CD4-positive, alpha-beta T cell treated with Interleukin-15 for 1 hour (primary cell): ENCODE results near the gene ADCY5.

Experiments
- DNase-seq: peaks from one replicate; pipeline ENCODE4 v3.0.0-alpha.2; 2020

Gene ADCY5

DNA sequence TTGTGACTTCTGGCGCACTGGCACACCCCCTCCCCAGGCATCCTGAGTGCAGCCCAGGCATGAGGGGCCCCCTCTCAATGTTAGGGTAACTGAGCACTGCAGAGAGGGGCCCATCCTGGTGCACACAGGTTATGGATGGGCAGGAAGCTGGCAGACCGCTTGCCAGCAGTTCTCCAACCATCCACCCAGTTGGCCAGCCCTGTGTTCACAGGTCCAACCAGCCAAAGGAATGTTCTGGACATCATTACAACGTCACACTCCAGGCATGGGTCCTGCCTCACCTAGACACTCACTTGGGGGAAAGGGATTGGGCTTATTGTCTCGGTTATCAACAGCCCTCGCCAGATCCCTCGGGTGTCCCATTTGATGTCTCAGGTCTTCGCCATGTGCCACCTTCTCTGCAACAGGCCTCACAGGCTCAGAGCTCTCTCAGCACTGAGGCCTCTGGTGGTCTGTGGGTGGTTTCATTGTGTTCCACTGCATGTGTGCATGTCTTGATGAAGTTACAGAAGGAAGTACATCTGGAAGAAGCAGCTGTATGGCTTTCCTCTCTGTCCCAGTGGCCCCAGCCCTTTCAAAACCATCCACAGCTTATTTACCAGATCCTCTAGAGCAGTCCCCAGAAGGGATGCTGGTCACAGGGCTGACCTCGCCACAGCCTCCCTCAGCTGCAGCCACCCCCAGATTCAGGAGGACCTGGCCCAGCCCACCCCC is 23.7 kb downstream of the ADCY5 start:
- DNase-seq = no peak

DNA sequence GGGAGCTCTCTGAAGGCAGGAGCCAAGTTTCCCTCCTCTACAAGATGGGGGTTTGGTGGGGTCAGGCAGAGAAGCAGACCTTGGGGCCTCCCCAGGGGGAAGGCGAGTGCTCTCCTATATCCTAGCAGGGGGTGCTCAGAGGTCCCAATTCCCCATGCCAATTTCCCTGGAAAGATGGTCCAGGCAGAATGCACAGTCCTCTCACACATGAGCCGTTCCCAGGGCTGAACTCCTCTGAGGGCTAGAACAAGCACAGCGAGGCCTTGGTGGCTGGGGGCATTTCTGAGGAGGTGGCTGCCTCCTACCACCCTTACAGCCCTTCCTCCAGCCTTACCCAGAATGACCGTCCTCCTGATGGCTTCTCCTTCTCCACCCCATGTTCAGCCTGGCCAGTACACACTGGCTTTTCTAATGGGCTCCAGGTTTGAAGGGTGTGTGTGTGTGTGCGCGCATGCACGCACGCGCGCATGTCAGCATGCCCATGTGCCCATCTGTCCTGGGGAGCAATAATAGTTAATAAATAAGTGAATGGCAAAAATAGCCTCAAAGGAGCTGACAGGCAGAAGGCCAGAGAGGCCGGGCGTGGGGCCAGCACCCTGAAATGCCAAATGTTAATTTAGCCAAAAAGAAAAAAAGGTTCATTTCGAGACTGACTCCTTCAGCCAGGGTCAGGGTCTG is 24.4 kb downstream of the ADCY5 start:
- DNase-seq = no peak

DNA sequence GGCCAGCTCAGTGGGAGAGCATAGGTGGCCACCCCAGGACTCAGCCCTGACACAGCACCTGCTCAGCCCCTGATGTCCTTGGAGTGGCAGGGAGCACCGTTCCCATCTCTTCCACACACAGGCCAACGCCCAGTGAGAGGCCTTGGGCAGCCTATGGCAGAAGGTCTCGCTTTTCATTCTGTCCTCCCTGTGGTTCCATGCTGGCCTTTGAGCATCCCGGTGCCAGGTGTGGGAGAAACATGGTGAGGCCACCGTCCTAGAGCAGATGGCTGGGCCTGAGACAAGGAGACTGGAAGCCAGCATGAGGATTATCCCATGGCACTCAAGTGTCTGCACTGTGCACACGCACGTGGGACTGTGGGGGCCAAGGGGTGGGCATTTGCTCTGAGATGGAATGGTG is 25.1 kb downstream of the ADCY5 start:
- DNase-seq = no peak

DNA sequence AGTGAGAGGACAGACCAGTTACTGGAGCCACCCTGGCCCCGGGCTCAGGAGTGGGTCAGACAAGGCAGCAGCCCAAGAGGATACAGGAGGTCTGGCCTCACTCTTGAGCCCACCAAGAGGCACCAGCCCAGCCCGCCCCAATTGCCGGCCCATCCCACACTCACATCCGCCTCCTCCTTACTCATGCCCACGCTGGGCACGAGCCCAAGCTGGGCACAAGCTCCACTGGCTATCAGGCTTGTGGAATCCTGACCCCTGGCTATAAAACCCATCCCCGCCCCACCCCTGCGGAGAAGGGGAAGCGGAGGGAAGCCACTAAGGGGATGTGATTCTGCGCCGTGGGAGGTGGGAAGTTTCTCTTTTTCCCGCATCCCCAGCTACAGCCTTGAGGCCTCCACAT is 25.9 kb downstream of the ADCY5 start:
- DNase-seq = no peak

DNA sequence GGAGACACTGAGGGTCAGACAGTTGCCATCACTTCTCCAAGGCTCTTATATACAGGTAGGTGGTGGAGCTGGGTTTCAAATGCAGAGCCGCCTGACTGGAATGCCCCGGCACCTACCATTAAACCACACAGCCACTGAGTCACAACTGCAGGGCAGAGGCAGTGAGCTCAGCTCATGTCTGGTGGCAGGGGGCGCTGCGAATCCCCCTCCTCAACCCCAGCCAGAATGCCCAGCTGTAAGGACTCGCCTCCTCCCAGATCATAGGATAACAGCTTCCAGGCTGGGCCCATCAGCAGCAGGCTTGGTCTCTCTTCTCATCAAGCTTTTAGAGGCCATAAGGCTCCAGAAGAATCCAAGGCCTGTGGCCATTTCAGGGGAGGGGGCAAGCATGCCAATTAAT is 26.4 kb downstream of the ADCY5 start:
- no peak for DNase-seq

DNA sequence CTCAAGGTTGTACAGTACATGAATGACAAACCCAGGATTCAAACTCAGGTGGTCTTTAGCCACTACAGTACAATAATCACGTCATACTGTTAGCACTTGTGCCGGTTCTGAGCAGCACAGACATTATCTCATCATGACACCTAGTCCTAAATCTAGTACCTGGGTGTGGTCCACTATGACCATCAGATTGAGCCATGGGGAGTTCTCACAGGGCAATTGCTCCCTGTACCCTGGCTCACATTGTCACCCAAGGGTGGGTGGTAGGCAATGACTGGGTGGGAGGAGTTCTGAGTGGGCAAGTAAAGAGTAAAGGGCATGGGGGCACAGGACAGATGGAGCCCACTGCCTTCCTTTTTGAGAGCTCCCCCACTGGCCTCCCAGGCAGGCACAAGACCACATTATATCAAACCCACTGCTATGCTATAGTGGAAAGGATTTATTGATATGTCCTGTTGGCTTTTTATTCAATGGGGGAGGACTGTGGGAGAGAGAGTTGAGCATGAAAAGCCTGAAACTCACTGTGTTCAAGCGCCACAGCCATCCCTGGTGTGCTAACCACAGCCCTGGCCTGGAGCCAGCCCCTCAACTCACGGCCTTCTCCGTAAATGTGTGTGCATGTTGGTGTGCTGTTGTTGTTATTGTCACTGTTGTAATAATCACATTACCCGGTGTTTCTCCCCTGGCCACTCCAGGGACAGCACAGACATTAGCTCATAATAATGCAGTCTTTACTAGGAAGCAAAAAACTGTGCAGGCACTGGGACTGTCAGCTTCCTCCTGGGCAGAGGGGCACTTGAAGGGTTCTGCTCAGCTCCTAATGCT is 27.3 kb downstream of the ADCY5 start:
- no peak for DNase-seq

DNA sequence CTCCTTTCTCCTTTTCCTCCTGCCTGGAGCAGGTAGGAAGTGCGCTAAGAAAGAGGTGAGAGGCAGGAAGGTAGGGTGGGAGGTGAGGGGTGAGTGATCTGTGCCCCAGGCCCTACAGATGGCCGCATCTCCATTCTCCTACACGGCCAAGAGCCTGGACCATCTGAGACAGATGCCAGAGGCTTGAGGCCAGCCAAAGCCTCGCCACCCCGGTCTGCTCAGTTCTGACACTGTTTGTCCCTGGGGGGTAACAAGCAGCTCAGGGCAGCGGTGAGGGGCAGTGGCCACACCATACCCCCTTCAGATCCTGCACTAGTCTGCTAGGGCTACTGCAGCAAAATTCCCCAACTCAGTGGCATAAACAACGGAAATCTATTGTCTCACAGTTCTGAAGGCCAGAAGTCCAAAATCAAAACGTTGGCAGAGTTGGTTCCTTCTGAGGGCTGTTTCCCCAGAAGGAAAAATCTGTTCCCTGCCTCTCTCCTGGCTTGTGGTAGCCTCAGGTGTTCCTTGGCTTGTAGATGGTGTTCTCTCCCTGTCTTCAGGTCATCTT is 28.4 kb downstream of the ADCY5 start:
- DNase-seq = no peak

DNA sequence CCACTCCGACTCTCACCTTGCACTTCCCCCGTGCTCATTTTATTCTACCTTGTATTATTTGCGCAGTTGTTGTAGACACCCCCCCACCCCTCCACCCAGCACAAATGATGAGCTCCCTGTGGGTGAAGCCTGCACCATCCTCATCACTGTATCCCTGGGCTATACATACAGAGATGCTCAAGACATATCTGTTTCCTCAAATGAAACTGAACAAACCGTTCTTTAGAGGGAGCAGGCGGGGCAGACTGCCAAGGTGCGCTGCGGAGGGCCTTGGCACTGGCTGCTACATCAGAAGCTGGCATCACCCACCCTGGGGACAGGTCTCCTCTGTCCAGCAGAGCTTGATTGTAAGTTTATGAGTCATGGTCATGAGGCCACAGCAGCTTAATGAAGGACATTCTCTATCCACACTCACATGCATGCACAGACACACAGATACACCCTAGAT is 29.0 kb downstream of the ADCY5 start:
- DNase-seq = no peak

DNA sequence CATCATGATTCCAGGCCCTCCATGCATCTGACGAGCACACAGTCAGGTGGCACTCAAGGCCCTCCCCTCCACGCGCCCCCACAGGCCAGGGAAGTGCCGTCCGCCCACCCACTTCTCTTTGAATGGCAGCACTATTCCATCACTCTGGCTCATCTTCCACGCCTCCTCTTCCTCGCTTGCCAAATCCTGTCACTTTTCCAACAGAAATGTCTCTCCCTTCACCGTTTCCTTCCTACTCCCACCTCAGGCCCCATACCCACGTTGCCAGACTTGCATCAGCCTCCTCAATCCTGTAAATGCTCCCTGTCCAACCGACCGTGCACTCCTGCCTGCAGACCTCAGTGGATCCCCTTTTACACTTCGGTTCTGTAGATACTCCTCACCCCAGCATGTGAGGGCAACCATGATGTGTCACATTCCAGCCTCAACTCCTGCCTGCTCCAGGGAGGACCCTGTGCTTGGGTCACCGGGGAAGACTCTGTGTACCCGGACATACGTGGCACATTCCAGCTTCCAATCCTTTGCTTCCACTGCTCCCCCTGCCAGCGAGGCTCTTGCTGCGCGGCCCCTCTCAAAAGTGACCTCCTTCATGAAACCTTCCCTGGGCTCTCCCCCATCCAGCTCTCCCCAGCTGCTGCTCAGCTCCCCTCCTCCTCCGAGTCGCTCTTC is 29.6 kb downstream of the ADCY5 start:
- no peak for DNase-seq

DNA sequence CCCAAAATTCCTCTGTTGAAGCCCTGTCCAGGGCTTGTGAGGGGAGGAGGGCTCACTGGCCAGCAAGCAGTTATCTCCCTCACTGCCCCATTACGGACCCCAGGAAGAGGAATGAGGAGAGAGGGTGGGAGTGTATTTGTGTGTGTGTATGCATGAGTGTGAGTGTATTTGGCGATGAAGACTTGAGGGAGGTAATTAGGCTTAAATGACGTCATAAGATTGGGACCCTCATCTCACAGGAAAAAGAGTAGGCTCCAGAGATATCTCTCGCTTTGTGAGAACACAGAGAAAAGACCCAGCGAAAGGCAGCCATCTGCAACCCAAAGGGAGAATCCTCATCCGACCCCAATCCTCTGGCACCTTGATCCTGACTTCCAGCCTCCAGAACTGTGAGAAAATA is 32.2 kb downstream of the ADCY5 start:
- no peak for DNase-seq

DNA sequence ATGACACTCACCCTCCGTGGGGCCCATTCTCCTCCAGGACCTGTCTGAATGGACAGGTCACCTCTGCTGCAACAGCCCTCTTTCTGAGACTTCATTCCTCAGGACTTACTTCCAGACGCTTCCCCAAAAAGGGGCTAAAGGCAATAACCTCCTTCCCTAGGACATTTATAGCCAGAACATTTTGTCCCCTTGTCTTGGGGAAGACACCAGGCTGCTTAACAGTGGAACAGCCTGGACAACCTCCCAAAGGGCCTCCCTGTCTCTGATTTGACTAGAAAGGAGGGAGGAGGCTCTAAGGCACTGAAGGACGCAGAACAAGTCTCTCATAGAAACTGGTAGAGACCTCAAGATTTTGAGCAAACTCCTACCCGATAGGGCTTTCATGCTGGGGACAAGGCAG is 32.7 kb downstream of the ADCY5 start:
- DNase-seq = no peak

DNA sequence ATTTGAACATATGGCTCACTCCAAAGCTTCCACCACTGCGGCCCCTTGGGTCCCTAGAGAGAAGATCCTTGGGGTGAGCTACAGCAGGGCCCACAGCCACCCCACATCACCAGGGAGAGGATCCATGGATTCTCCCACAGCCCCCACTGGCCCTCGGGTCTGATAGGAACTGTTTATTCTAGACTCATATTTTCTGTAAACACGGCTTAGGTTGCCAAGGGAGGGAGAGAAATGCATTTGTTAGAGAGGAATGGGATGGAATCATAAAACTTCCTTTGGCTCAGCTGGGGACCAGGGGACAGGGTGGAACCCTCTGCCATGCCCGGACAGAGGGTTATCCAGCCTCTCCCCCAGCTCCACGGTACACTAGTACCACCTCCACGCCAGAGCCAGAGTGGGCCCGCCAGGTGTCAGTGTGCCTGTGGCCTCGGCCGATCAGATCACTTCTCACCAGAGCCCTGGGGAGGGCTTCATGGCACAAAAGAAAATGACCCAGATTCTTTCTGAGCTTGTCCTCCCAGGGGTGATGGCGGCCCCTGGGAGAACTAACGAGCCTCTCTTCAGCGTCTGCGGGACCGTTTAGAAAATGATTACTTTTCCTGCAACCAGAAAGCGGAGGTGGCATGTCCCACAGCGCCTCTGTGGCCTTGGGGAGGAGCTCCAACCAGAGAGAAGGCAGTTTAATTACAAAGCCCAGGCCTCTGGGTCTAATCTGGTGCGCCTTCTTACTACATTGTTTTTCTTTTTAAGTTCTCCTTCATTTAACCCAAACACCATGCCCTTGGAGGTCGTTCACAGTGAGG is 33.7 kb downstream of the ADCY5 start:
- DNase-seq = no peak

DNA sequence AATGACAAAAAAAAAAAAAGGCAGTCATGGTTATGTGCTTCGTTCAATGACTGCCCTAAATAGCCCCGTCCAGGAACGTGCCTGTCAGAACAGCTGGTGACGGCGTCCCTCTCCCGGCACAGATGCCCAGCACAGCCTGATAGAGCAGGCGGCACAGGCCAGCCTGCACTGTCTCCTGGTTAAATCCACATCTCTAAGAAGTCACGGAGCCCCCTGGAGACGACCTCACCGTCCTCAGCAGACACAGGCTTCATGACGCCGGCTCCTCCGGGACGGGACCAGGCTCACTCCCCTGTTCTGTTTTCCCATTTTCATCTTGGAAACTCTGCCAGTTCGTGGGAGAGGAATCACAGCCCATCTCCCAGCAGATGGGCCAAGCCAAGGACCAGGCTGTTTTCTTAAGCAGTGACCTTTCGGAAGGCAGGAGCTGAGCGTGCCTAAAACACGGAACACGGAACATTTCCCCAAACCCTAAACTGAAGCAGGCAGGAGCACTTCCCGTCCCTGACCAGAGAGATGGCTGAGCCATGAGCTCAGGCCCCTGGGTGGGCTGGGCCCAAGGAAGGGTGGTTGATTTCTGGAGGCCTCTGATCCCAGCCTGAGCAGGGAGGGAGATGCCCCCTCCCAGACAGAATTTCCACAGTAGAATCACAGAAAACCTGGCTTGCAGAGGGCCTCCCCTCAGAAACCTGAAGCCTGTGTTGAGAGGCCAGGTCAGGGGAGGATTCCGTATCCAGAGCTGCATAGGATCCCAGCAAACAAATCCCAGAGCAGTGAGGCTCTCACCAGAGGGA is 35.9 kb downstream of the ADCY5 start:
- DNase-seq = no peak

DNA sequence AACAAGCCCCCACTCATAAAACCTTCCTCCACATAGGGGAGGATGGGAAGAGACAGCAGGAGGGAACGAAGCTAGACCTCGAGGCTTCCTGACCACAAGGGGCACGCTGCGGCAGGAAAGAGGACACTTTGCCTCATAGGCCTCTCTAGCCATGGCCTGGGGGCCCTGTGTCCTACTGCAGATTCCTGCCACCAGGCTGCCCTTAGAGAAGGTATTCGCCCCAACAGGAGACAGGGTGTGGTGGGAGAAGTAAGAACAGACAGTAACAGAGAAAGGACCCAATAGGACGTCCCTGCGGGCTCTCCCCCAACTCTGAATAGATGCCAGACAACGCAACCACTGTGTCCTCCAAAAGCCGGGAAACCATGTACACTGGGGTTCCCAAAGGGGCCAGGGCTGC is 36.8 kb downstream of the ADCY5 start:
- no peak for DNase-seq

DNA sequence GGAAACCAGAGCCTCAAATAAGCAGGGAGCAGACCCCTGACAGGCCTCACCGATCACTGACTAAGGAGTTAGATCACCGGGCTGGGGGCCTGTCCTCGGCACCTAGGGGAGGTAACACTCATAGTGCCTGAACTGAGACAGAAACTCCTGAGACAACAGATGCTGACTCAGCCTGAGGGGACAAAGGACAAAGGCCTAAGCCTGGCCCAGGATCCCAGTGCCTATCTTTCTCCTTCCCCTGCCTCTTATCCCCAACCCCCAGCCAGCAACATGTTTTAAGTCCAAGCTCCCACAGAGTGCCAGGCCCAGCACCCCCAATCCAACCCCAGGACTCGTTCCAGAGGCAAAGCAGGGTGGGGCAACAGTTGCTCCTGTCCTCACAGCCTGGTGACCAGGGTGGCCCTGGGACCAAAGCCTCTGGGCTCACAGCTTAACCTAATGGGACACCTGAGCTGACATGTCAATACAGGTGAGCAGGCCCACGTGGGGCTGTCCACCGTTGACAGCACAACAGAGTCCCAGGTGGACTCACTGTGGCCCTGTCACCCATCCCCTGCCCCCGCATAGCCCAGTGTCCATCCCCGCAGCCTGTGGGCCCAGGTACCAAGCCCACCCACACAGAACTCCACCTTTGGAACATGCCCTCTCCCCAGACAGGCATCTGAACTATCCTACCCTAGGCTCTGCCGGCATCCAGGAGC is 37.4 kb downstream of the ADCY5 start:
- DNase-seq = no peak

DNA sequence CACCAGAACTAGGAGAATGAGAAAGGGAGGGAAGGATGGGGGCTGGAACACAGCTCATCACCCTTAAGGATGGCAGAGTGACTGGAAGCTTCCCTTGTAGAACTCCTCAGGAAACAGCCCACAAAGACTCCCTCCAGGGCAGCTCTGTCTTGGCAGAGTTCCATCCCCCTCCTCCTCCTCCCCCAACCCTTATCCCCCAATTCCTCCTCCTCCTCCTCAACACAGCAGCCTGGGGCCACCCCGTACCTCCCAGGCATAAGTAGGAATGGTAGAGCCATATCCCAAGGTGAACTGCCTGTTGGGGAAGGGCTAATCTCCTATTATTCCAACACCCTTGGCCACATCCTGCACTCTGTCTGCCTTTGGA is 38.8 kb downstream of the ADCY5 start:
- no peak for DNase-seq

DNA sequence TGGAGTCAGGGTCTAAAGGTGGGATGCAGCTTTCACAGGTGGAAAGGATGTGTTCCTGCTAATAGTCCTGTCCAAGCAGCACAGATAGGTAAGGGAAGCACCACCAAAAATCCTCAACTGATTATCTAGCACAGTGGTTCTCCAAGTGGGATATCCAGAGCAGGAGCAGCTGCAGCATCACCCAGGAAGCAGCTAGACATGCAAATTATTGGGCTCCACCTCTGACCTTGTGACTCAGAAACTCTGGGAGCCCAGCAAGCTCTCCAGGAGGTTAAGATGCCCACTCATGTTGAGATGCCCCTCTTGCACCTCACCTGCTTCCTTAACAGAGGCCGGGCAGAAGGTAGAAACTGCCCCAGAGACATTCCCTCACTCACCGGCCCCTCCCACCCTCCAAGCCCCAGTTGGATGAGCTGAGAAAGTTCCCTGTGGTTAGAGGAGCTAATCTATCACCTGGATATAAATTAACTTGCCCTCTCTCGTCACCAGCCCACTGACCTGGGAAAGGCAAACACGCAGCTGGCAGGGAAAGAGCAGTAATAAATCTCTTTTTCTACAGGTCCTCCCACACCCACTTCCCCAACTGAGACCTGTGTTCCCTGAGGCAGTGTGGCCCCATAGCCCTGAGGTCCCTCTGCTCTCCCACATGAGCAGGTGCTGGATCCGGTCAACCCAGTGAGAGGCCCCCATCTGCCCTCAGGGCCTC is 39.3 kb downstream of the ADCY5 start:
- DNase-seq = no peak

DNA sequence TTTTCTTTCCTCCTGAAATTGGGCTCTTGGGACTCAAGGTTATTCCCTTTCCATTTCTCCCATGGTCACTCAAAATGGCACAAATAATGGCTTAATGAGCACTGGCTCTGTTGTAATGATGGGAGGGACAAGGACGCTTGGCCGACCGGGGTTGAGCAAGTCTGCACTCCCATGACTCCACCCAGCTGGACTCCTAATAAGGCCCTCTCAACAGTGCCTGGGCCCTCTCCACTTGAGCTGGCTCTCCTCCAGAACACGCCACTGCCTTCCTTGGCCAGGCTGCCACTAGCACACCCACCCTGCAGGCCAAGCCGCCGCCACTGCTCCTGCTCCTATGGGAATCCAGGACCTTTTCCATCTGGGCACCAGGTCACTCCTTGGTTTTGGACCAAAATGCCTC is 42.3 kb downstream of the ADCY5 start:
- no peak for DNase-seq

DNA sequence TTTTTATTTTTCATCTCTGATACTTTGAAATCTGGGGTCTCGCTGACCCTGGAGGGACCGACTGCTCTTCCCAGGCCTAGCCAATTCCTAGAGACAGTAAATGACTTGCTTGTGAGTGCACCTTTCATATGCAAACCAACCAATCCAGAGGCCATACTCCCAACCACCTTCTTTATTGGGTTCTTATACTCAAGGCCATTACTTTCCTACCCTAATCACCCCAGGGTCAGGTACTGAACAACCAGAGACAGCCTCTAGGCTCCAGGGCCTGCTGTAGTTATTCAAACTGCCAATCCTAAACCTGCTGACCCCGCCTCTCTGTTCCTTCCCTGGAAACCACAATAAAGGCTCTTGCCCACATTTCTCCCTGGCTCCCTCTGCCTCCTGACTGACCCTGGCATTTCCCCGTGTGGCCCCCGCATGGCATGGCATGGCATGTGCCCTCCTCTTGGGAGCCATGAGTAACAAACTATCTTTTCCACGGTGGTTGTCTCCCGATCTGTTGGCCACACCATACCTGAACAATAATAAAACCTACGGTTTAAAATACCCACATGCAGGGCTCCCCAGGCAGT is 42.9 kb downstream of the ADCY5 start:
- DNase-seq = no peak

DNA sequence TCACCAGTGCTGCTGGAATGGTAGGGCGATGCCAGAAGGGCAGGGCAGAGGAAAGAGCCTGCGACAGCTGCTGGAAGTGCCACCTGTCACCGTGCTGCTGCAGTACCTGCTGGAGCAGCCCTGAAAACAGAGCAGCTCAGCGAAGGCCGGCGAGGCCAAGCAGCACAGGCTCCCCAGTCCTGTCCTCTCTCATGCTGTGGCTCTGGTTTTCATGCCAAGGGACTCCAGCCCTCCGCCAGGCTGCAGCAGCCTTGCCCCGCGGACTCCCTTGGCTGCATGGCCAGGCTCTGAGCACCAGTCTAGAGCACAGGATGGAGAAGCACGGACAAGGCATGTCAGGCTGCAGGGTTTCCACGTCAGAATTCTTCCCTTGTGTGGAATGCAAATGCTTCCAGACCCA is 43.9 kb downstream of the ADCY5 start:
- no peak for DNase-seq
